Measurements from ENCODE around the gene SLC26A3.

SLC26A3 gene

DNA sequence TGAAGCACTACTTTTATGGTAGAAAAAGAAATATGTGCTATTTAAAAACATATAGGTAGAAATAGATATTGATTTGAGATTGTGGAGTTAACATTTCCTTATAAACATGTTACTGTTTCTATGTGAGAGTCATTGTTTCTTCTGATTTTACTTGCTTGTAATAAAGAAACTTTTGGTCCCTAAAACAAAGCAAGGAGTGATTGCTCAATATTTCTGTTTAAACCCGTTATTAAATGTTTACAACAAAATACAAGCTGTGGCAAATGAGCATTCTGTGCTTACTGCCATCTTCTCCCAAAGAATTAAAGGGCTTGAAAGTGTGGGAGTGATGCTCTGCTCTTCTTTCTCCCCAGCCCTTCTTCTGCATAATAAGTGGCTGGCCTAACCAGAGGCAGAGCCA lies 81.7 kb downstream of the SLC26A3 start:
- TF ChIP-seq, protein P1, sequence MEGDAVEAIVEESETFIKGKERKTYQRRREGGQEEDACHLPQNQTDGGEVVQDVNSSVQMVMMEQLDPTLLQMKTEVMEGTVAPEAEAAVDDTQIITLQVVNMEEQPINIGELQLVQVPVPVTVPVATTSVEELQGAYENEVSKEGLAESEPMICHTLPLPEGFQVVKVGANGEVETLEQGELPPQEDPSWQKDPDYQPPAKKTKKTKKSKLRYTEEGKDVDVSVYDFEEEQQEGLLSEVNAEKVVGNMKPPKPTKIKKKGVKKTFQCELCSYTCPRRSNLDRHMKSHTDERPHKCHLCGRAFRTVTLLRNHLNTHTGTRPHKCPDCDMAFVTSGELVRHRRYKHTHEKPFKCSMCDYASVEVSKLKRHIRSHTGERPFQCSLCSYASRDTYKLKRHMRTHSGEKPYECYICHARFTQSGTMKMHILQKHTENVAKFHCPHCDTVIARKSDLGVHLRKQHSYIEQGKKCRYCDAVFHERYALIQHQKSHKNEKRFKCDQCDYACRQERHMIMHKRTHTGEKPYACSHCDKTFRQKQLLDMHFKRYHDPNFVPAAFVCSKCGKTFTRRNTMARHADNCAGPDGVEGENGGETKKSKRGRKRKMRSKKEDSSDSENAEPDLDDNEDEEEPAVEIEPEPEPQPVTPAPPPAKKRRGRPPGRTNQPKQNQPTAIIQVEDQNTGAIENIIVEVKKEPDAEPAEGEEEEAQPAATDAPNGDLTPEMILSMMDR (IDR thresholded peaks at IDR 0.05; ENCODE audit: low read depth, low read length, missing control alignments) = no peak
- no peak overlapping the region for H3K4me3 ChIP-seq (replicated peaks; ENCODE audit: low read depth, low read length)
- no peak for DNase-seq (ENCODE audit: extremely low read depth, low read depth)

DNA sequence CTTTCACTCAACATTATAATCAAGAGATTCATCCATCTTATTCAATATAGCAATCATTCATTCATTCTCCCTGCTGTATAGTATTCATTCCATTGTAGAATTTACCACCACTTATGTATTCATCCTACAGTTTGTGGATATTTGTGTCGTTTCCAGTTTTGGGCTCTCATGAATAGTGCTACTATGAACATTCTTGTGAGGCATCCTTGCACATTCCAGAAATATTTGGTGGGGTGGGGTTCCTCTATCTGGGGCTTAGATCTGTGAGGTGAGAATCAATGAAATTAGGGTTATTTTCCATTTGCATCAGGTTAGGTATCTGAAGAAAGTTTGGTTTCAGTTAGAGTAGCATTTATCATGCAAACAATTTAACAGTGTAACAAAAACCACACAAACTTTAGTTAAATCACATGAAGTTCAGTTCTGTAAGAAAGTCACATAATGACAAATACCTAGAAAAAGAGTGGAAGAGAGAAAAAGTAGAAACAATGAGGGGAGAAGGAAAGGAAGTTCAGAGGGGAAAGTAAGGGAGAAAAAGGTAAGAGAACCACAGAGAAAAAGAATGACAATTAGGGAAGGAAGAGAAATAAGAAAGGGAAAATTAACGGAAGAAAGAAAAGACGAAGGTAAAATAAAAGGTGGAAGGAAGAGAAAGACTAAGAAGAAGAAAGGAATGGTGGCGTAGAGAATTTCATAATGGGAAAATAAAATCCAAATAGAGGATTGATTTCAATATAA lies 84.4 kb downstream of the SLC26A3 start:
- no peak overlapping the region for H3K4me3 ChIP-seq (replicated peaks; ENCODE audit: low read depth, low read length)
- no peak for DNase-seq (ENCODE audit: extremely low read depth, low read depth)
- TF ChIP-seq, protein P1 (IDR thresholded peaks at IDR 0.05; ENCODE audit: low read depth, low read length, missing control alignments) = no peak

DNA sequence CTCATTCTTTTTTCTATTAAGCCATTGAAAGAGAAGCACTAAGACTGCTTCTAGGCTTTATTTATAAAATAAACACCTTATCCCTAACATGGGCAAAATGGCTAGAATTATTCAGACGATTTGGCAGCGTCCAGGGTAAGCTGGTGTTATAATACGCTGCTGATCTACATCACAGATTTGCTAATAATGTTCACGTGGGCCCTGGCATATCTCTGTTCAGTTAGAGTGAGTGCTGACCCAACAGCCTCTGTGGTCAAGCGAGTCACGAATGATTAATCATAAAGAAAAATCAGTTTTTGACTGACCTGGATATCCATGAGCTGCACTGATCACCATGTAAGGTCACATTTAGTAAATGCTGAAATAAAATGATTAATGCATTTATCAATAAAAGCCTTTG lies 87.5 kb downstream of the SLC26A3 start:
- H3K4me3 ChIP-seq (replicated peaks; ENCODE audit: low read depth, low read length) = no peak overlapping the region
- no peak for DNase-seq (ENCODE audit: extremely low read depth, low read depth)
- TF ChIP-seq, protein P1 (IDR thresholded peaks at IDR 0.05; ENCODE audit: low read depth, low read length, missing control alignments) = no peak
